GM10248 (cell line): ENCODE measurements around the gene AMN.

Source experiments
- CTCF ChIA-PET: fragments of 300-600 bp; sonication (Branson Sonifier 250); formaldehyde crosslinking; extraction: SDS; loops from one replicate; lab custom pipeline; 2021; ENCODE audit warnings: antibody characterized with exemption; lab: Yijun Ruan, JAX
- POLR2A ChIA-PET: fragments of 350-650 bp; sonication (Branson Sonifier 250); formaldehyde crosslinking; extraction: SDS; loops from one replicate; lab custom pipeline; 2020; ENCODE audit warnings: antibody characterized with exemption; lab: Yijun Ruan, JAX
- DNase-seq: peaks from one replicate; pipeline ENCODE4 v3.0.0; 2012; ENCODE audit errors: extremely low spot score
- TF ChIP-seq, protein P1 (sequence below): IDR thresholded peaks from 2 replicates; pipeline ENCODE4 v1.5.1; 2012; ENCODE audit warnings: mild to moderate bottlenecking, low read depth; ENCODE audit errors: extremely low read depth, missing control alignments, control extremely low read depth

The AMN gene

DNA sequence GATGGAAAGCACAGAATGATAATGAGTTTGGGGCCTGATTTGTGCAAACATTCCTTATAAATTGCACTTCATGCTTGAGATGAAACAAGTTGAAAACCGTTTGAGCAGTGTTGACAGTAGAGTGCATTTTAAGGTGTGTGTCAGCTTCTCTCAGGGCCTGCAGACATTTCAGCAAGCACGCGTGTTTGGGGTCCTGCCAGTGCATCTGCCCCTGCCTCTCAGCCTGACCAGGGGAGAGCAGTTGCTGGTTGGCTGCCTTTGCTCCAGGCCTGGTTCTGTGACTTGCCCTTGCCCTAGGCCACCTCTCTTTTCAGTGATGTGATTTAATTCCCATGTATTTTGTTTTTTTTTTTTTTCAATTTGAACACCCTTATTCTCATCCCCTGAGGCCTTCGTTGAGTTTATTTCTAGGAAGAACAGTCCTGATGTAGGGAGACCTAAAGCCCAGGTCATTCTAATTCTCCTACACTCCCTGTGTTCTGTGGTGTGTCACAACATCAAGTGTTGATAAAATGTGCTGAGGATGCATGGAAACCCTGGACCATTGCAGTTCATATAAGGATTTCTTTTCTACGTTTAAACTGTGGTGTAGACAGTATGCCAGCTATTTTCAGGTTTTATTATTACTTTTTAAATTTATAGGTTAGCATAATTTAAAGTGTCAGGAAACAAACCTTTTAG lies 40.1 kb upstream of the AMN start:
- ChIA-PET POLR2A (no interaction called here), CTCF (interaction anchor here (1.4 kb wide), 1 partner anchor 14 kb away, joined by 3 read pairs; no protein-coding TSS in a partner anchor)
- no peak for DNase-seq
- TF ChIP-seq, protein P1, sequence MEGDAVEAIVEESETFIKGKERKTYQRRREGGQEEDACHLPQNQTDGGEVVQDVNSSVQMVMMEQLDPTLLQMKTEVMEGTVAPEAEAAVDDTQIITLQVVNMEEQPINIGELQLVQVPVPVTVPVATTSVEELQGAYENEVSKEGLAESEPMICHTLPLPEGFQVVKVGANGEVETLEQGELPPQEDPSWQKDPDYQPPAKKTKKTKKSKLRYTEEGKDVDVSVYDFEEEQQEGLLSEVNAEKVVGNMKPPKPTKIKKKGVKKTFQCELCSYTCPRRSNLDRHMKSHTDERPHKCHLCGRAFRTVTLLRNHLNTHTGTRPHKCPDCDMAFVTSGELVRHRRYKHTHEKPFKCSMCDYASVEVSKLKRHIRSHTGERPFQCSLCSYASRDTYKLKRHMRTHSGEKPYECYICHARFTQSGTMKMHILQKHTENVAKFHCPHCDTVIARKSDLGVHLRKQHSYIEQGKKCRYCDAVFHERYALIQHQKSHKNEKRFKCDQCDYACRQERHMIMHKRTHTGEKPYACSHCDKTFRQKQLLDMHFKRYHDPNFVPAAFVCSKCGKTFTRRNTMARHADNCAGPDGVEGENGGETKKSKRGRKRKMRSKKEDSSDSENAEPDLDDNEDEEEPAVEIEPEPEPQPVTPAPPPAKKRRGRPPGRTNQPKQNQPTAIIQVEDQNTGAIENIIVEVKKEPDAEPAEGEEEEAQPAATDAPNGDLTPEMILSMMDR, result no peak

DNA sequence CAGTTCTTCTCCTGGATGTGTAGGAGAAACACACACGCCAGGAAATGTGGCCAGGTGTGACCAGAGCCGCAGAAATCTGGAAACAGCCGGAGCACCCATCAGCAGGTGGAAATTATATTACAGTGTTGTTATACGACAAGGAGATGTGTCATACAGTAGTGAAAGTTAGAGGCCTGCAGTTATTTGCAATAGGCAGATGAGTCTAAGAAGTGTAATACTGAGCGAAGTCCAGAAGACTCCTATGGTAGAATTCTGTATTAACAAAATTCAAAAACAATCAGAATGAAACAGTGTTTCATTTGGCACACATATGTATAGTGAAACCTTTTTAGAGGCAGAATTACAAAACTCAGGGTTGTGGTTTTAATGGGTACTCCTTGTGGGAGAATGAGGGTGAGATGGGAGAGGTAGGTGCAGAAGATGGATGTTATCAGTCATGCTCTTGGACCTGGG lies 39.3 kb upstream of the AMN start:
- CTCF ChIA-PET, result interaction anchor here (1.4 kb wide), 1 partner anchor 13 kb away, joined by 3 read pairs; no protein-coding TSS in a partner anchor
- no peak for DNase-seq
- POLR2A ChIA-PET, result no interaction called here
- TF ChIP-seq, protein P1, result no peak

DNA sequence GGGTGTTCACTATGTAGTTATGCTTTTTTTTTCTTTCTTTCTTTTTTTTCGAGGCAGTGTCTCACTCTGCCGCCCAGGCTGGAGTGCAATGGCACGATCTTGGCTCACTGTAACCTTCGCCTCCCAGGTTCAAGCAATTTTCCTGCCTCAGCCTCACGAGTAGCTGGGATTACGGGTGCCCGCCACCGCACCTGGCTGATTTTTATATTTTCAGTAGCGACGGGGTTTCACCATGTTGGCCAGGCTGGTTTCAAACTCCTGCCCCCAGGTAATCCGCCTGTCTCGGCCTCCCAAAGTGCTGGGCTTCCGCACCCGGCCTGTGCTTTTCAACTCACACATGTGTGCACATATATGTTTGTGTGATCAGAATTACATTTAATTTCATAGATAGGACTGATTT lies 38.9 kb upstream of the AMN start:
- no peak for DNase-seq
- TF ChIP-seq, protein P1, result no peak
- CTCF ChIA-PET, result interaction anchor here (1.4 kb wide), 1 partner anchor 12 kb away, joined by 3 read pairs; no protein-coding TSS in a partner anchor
- POLR2A ChIA-PET, result no interaction called here

DNA sequence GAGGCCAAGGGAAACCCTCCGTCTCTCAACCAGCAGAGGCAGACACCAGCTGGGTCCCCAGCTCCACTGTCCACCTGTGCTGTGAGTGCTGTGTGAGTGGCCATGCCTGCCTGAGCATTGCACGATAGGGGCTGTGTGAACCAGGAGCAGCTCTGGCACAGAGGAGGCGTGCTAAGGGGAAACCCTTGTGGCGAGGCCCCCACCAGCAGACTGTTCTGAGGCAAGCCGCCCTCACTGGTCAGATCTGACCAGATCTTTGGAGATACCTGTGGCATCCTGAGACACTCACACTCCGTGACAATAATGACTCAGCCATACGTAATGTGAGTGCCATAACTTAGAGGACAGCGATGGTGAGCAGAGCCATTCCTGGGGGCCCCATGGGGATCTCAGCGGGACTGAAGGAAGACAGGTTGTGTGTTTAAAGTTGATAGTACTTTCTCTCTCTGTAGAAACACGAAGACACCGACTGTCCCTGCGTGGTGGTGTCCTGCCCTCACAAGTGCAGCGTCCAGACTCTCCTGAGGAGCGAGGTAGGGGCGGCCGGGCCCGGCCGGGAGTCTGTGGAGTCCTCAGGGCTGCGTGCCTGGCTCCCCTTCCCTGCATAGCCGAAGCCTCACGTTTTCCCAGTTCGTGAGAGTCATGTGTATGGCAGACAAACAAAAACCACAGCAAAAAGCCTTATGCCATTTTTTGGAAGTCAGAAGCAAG lies 36.6 kb upstream of the AMN start:
- ChIA-PET CTCF (interaction anchor here (1.2 kb wide), 1 partner anchor 12 kb away, joined by 3 read pairs; no protein-coding TSS in a partner anchor), POLR2A (no interaction called here)
- DNase-seq, result no peak
- TF ChIP-seq, protein P1, result no peak

DNA sequence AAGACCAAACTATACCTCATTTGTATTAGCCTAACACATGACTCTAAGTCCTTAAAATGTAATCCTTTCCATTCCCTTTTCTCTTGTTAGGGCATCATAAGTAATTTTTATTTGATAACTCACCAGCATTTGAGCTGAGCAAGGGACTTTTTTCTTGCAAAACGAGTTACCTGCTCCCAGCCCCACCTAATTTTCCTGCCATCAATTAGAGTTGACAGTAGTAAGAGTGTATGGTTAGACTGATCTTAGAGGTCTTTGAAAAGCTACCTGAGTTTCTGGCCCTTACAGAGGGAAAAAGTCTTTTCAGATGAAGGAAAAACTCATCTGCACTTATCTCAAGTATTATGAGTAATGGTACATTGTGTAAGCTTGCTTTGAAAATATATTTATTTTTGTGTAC lies 33.7 kb upstream of the AMN start:
- CTCF ChIA-PET, result interaction anchor here (1.0 to 1.4 kb wide), 2 partner anchors 17 to 194 kb away, joined by 3 to 4 read pairs; no protein-coding TSS in a partner anchor
- TF ChIP-seq, protein P1, result no peak
- POLR2A ChIA-PET, result no interaction called here
- DNase-seq, result no peak

DNA sequence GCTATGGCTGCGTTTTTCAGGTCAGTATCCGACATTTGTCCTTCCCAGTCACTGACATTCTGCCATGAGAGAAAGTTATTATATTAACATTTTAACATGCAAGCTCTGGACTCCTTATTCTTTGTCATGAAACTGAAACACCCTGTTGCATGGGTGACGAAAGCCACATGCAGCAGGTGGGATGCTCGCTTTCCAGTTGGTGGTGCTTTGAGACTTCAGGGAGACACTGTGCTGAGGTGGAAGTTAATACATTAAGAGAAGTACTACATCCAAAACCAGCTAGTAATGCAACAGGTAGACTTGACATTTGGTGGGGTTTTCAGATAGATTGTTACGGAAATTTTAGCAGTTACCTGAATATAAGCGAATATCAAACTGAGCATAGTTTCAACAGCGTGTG lies 32.8 kb upstream of the AMN start:
- ChIA-PET CTCF (interaction anchor here (1.4 kb wide), 1 partner anchor 18 kb away, joined by 4 read pairs; no protein-coding TSS in a partner anchor), POLR2A (no interaction called here)
- TF ChIP-seq, protein P1, result no peak
- no peak for DNase-seq
